Fibroblast of pulmonary artery (primary cell): ENCODE results near the gene FGF19.

ENCODE experiments used
- DNase-seq: peaks from one replicate; pipeline ENCODE4 v3.0.0-alpha.2; 2010; ENCODE audit warnings: low read depth
- H3K4me3 ChIP-seq: replicated peaks from 2 replicates; pipeline ENCODE4 v1.5.1; 2011; ENCODE audit warnings: low read depth, mild to moderate bottlenecking, control low read depth, low read length, moderate library complexity
- CTCF ChIP-seq: IDR thresholded peaks from 2 replicates; pipeline ENCODE4 v1.5.1; 2011; ENCODE audit warnings: mild to moderate bottlenecking, control low read depth, low read length, inconsistent platforms; ENCODE audit errors: missing control alignments

The FGF19 gene

DNA sequence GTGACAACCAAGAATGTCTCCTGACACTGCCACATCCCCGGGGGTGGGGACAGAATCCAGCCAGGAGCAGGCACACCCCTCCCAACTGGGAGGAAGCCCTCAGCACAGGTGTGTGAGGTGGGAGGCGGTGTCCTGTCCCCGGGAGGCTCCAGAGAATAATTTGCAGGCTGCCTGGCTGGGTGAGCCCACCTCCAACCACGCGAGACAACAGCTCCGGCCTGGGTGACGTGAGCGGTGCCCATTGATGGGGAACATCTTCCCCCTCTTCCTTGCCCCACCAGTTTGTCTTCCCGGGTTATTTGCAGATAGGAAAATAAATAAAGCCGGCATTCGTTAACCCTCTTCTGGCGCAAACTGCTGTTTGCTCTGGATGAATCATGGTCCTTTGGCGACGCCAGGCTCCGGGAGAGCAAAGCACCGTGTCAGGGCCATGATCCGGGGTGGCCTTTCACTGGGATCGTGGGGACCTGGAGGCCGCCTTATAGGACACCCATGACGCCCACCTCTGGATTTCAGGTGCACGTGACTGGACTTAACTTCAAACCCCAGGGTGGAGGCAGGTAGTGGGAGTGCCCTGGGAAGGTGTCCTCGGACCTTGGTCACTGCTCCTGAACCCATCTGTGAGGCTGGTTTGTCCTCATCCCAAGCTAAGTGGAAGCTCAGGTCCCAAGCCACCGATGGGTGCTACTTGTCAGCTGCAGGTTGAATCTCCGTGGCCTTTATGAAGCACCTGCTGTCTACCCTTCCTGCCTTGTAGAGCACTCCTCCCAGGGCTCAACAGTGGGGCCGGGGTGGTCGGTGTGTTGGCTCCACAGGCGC is 49.0 kb downstream of the FGF19 start:
- DNase-seq = no peak
- TF ChIP-seq CTCF = no peak
- H3K4me3 ChIP-seq = no peak overlapping the region

- TF ChIP-seq CTCF = no peak
- no peak for DNase-seq
- H3K4me3 ChIP-seq = no peak overlapping the region
Measured at GRCh38 chr11:69654001-69654659, 49.7 kb downstream of the FGF19 start.

DNA sequence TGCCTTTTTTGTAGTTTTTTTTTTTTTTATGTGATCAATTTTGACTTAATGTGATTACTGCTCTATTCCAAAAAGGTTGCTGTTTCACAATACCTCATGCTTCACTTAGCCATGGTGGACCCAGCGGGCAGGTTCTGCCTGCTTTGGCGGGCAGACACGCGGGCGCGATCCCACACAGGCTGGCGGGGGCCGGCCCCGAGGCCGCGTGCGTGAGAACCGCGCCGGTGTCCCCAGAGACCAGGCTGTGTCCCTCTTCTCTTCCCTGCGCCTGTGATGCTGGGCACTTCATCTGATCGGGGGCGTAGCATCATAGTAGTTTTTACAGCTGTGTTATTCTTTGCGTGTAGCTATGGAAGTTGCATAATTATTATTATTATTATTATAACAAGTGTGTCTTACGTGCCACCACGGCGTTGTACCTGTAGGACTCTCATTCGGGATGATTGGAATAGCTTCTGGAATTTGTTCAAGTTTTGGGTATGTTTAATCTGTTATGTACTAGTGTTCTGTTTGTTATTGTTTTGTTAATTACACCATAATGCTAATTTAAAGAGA is 50.3 kb downstream of the FGF19 start:
- TF ChIP-seq CTCF = no peak
- no peak for DNase-seq
- no peak overlapping the region for H3K4me3 ChIP-seq

GRCh38 chr11:69652999-69653398 is 50.8 kb downstream of the FGF19 start:
- no peak for TF ChIP-seq CTCF
- no peak overlapping the region for H3K4me3 ChIP-seq
- no peak for DNase-seq

DNA sequence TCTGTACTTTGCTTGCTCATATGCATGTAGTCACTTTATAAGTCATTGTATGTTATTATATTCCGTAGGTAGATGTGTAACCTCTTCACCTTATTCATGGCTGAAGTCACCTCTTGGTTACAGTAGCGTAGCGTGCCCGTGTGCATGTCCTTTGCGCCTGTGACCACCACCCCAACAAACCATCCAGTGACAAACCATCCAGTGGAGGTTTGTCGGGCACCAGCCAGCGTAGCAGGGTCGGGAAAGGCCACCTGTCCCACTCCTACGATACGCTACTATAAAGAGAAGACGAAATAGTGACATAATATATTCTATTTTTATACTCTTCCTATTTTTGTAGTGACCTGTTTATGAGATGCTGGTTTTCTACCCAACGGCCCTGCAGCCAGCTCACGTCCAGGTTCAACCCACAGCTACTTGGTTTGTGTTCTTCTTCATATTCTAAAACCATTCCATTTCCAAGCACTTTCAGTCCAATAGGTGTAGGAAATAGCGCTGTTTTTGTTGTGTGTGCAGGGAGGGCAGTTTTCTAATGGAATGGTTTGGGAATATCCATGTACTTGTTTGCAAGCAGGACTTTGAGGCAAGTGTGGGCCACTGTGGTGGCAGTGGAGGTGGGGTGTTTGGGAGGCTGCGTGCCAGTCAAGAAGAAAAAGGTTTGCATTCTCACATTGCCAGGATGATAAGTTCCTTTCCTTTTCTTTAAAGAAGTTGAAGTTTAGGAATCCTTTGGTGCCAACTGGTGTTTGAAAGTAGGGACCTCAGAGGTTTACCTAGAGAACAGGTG is 51.8 kb downstream of the FGF19 start:
- no peak for DNase-seq
- no peak for TF ChIP-seq CTCF
- H3K4me3 ChIP-seq = no peak overlapping the region

DNA sequence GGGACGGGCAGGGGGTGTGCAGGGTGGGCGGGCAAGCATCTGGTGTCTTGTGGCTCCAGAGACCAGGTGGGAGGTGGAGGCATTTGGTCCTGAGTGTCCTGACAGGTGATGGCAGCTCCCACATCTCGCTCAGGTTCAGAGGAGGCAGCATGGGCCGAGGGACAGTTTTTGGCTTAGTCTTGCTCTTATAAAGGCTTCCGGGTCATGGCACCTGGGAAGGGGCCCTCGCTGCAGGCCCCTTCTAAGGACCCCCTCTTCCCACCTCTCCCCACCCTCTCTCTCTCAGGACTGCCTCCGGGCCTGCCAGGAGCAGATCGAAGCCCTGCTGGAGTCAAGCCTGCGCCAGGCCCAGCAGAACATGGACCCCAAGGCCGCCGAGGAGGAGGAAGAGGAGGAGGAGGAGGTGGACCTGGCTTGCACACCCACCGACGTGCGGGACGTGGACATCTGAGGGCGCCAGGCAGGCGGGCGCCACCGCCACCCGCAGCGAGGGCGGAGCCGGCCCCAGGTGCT is 52.9 kb downstream of the FGF19 start:
- TF ChIP-seq CTCF = no peak
- no peak for DNase-seq
- H3K4me3 ChIP-seq = no peak overlapping the region
